Activated B cell treated with CpG ODN at 0.5 μM for 24 hours (primary cell): Measurements from ENCODE around the gene METTL13. TPM values are rescaled to one million over a fixed set of nuclear protein-coding genes. Genes with fewer than 3 reads are reported as not detected.

Source experiments
- ATAC-seq: fragments of 200-7000 bp; cut with Tn5 transposase; one replicate; pipeline ENCODE4 v1.10.0; 2021; ENCODE audit warnings: low read depth, mild to moderate bottlenecking, moderate library complexity
- CTCF ChIA-PET: fragments of 350-600 bp; sonication (Branson Sonifier 250); formaldehyde crosslinking; loops from one replicate; lab custom pipeline; 2021; ENCODE audit warnings: antibody characterized with exemption; lab: Charles Lee
- POLR2A ChIA-PET: fragments of 350-600 bp; sonication (Branson Sonifier 250); formaldehyde crosslinking; loops from one replicate; lab custom pipeline; 2021; ENCODE audit warnings: antibody characterized with exemption; lab: Charles Lee
- DNase-seq: peaks from one replicate; pipeline ENCODE4 v3.0.0; 2022
- H3K27ac Mint-ChIP-seq: one replicate; pipeline ENCODE4 v1.8.0; 2020; ENCODE audit warnings: mixed read lengths
- H3K27me3 Mint-ChIP-seq: one replicate; pipeline ENCODE4 v1.8.0; 2021; ENCODE audit warnings: mixed read lengths
- H3K36me3 Mint-ChIP-seq: one replicate; pipeline ENCODE4 v1.8.0; 2021; ENCODE audit warnings: low read depth, mixed read lengths
- H3K4me1 Mint-ChIP-seq: one replicate; pipeline ENCODE4 v1.8.0; 2021; ENCODE audit warnings: mixed read lengths
- H3K4me3 Mint-ChIP-seq: one replicate; pipeline ENCODE4 v1.8.0; 2020; ENCODE audit warnings: mild to moderate bottlenecking, mixed read lengths
- H3K9me3 Mint-ChIP-seq: one replicate; pipeline ENCODE4 v1.8.0; 2020; ENCODE audit warnings: mixed read lengths
- intact Hi-C: fragments of 100-400 bp; cut with micrococcal nuclease; formaldehyde crosslinking; loops from one replicate; pipeline ENCODE4 v1.15.1; 2024
- total RNA-seq: library from RNA; stranded (reverse); gene quantifications from 2 replicates; pipeline ENCODE4 v1.2.3, GENCODE V29; 2022
- TF ChIP-seq, protein P1 (sequence below): fragments of 200-600 bp; IDR thresholded peaks from one replicate; pipeline ENCODE4 v1.8.0; 2022; ENCODE audit warnings: antibody characterized with exemption, mild to moderate bottlenecking

The METTL13 gene
- total RNA-seq, 1 donor from 2014 or later = 35.7 TPM

DNA sequence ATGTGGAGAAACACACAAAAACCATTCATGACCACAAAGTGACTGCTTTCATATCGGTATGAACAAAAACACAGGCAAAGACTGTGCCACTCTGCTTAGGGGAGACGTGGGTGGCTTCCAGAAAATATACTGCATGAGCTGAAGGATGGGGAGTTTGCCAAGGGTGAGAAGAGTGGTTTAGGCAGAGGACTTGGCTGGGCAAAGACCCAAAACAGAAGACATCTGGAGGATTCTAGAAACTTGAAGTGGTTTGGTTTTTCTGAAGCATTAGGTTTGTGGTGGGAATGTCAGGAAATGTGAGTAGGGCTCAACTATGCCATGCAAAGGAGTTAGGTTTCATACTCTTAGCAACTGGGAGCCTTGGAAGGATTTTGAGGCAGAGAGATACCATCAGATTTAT, 33.2 kb downstream of the METTL13 start:
- ATAC-seq (no peak), DNase-seq (no peak)

DNA sequence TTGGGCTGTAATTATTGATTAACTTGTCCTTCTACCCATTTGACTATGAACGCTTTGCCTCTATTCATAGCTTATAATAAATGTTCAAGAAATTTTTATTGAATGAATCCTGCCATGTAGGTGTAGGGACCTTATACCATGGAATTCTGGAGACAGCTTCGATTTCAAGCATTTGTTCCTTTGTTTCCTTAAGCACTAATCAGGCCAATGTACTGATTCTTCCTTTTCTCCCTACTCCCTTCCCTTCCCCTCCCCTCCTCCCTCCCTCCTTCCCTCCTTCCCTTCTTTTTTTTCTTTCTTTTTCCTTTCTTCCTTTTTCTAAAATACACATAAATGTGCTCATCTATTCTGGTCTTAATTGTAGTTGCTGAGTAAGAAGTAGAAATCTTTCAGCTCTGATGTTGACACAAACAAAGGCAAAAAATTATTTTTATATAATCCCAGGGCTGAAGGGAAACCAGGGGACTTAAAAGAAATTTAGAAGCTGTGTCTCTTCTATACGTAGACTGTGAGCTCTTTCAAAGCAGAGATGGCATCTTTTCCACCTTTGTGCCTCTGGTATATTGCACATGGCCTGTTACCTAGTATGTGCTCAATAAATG, 34.9 kb downstream of the METTL13 start:
- Mint-ChIP-seq H3K27ac (no peak overlapping the region), H3K27me3 (no peaks in the 10 kb centered on the region), H3K4me3 (no peak overlapping the region), H3K36me3 (no peaks in the 10 kb centered on the region), H3K4me1 (no peaks in the 10 kb centered on the region), H3K9me3 (no peaks in the 10 kb centered on the region)
- no peak for ATAC-seq
- ChIA-PET CTCF (interaction anchor here (2.1 kb wide), 1 partner anchor 16 kb away, joined by 6 read pairs; no protein-coding TSS in a partner anchor), POLR2A (no interaction called here)
- no peak for DNase-seq
- TF ChIP-seq, protein P1, sequence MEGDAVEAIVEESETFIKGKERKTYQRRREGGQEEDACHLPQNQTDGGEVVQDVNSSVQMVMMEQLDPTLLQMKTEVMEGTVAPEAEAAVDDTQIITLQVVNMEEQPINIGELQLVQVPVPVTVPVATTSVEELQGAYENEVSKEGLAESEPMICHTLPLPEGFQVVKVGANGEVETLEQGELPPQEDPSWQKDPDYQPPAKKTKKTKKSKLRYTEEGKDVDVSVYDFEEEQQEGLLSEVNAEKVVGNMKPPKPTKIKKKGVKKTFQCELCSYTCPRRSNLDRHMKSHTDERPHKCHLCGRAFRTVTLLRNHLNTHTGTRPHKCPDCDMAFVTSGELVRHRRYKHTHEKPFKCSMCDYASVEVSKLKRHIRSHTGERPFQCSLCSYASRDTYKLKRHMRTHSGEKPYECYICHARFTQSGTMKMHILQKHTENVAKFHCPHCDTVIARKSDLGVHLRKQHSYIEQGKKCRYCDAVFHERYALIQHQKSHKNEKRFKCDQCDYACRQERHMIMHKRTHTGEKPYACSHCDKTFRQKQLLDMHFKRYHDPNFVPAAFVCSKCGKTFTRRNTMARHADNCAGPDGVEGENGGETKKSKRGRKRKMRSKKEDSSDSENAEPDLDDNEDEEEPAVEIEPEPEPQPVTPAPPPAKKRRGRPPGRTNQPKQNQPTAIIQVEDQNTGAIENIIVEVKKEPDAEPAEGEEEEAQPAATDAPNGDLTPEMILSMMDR = no peak
- intact Hi-C loops = no loop called here

More for the DNA sequence above, 33.2 kb downstream of the METTL13 start:
- TF ChIP-seq, protein P1 = no peak
- POLR2A ChIA-PET = no interaction called here
- intact Hi-C loops = no loop called here
- H3K4me1 Mint-ChIP-seq = no peaks in the 10 kb centered on the region
- CTCF ChIA-PET = no interaction called here
- H3K4me3 Mint-ChIP-seq = no peak overlapping the region
- no peaks in the 10 kb centered on the region for H3K27me3 Mint-ChIP-seq
- H3K27ac Mint-ChIP-seq = no peak overlapping the region
- no peaks in the 10 kb centered on the region for H3K9me3 Mint-ChIP-seq
- no peaks in the 10 kb centered on the region for H3K36me3 Mint-ChIP-seq

DNA sequence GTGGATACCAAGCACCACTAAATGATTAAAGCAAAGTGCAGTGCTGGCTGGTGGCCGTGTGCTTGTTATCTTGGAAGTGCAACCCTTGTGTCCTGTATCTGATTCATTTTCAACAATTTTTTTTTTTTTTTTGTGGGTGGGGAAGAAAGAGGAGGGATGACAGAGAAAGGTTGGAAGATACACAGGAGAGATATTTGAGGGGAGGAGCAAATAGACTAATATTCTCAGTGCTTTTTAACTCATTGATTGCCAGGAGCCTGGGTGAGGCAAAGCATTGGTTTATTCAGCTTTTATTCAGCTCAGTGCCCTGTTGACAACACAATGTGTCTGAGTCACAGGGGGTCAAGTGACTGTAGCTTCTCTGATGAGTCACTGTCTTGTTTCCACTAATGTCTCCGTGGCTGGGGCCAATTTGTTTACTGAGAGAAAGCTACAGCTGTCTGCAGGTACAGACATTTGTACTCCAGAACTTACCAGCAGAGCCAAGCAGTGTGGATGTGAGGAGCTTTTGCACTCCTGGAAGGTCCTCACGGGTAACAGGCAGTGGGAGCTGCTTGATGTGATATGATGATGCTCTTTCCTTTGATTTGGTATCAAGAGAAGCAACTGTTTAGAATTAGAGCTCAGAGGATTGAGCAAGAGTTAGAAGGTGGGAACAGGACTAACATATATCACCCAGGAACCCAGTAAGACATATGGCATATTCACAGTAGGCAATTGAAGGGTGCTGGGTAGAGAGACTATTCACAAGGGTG, 36.2 kb downstream of the METTL13 start:
- Mint-ChIP-seq H3K27me3 (no peaks in the 10 kb centered on the region), H3K4me1 (no peaks in the 10 kb centered on the region), H3K36me3 (no peaks in the 10 kb centered on the region), H3K4me3 (no peak overlapping the region), H3K27ac (no peak overlapping the region), H3K9me3 (no peaks in the 10 kb centered on the region)
- intact Hi-C loops = no loop called here
- ChIA-PET POLR2A (no interaction called here), CTCF (interaction anchor here (2.1 kb wide), 1 partner anchor 17 kb away, joined by 6 read pairs; no protein-coding TSS in a partner anchor)
- DNase-seq = no peak
- TF ChIP-seq, protein P1 = no peak
- no peak for ATAC-seq

DNA sequence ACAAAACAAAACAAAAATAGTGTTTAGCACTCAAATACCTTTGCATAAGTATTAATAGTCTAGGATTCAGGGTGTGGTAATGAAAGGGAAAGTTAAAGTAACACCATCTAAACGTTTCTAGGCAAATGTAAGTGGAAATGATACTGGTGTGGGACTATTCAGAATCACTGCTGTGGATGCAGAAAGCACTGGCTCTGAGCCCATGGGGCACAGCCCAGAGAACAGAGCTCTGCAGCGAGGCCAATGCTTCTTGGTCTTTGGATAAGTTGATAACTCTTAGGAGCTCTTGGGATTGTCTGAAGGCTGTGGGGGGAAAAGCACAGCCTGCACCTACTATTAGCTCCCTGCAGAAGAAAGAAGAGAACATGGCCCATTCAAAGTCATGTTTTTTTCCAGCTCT, 38.5 kb downstream of the METTL13 start:
- H3K4me3 Mint-ChIP-seq = no peak overlapping the region
- ChIA-PET POLR2A (no interaction called here), CTCF (no interaction called here)
- no peaks in the 10 kb centered on the region for H3K4me1 Mint-ChIP-seq
- no peak for DNase-seq
- H3K9me3 Mint-ChIP-seq = peaks cover 3% of the 10 kb centered on the region
- intact Hi-C loops = no loop called here
- no peaks in the 10 kb centered on the region for H3K27me3 Mint-ChIP-seq
- TF ChIP-seq, protein P1 = no peak
- peaks cover 2% of the 10 kb centered on the region for H3K36me3 Mint-ChIP-seq
- no peak for ATAC-seq
- H3K27ac Mint-ChIP-seq = no peak overlapping the region

DNA sequence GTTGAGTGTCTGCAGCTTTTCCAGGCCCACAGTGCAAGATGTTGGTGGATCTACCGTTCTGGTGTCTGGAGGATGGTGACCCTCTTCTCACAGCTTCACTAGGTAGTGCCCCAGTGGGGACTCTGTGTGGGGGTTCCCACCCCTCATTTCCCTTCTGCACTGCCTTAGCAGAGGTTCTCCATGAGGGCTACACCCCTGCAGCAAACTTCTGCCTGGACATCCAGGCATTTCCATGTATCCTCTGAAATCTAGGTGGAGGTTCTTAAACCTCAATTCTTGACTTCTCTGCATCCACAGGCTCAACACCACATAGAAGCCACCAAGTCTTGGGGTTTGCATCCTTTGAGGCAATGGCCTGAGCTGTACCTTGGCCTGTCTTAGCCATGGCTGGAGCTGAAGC, 45.5 kb downstream of the METTL13 start:
- TF ChIP-seq, protein P1 = no peak
- H3K4me3 Mint-ChIP-seq = no peak overlapping the region
- intact Hi-C loops = no loop called here
- DNase-seq = no peak
- ChIA-PET CTCF (no interaction called here), POLR2A (no interaction called here)
- H3K27ac Mint-ChIP-seq = no peak overlapping the region
- peaks cover 33% of the 10 kb centered on the region for H3K9me3 Mint-ChIP-seq
- no peak for ATAC-seq
- no peaks in the 10 kb centered on the region for H3K27me3 Mint-ChIP-seq
- peaks cover 12% of the 10 kb centered on the region for H3K36me3 Mint-ChIP-seq
- H3K4me1 Mint-ChIP-seq = no peaks in the 10 kb centered on the region
